HL-60 (cell line): ENCODE results near the gene CYB5R4.

Experiments
- CTCF ChIP-seq: IDR thresholded peaks from one replicate; pipeline ENCODE4 v1.5.1; 2011; ENCODE audit warnings: low read length, control low read depth, inconsistent platforms; ENCODE audit not compliant: insufficient read depth
- GABPA ChIP-seq: IDR thresholded peaks from 2 replicates; pipeline ENCODE4 v1.6.1; 2012; ENCODE audit warnings: low read depth
- POLR2AphosphoS5 ChIP-seq: IDR thresholded peaks from 2 replicates; pipeline ENCODE4 v1.6.1; 2012; ENCODE audit warnings: low read depth
- REST ChIP-seq: IDR thresholded peaks from 2 replicates; pipeline ENCODE4 v1.6.1; 2012; ENCODE audit warnings: low read depth; ENCODE audit not compliant: insufficient replicate concordance

- TF ChIP-seq CTCF (no peak), POLR2AphosphoS5 (no peak), REST (no peak), GABPA (no peak)
Observed at GRCh38 chr6:83824831-83825230, 34.7 kb upstream of the CYB5R4 start.
